HEK293T (cell line): Measurements from ENCODE around the gene IL4R.

Experiments
- BHLHE40 ChIP-seq: fragments of 450-650 bp; IDR thresholded peaks from 2 replicates; pipeline ENCODE4 v1.6.1; 2016; ENCODE audit warnings: mild to moderate bottlenecking, moderate library complexity, borderline replicate concordance
- HDGF ChIP-seq: fragments of 450-650 bp; IDR thresholded peaks from 2 replicates; pipeline ENCODE4 v1.6.1; 2017; ENCODE audit warnings: antibody characterized with exemption, borderline replicate concordance
- SP1 ChIP-seq: fragments of 450-650 bp; IDR thresholded peaks from 2 replicates; pipeline ENCODE4 v1.6.1; 2017
- SUZ12 ChIP-seq: fragments of 450-650 bp; IDR thresholded peaks from 2 replicates; pipeline ENCODE4 v1.6.1; 2016; ENCODE audit warnings: mild to moderate bottlenecking
- TARDBP ChIP-seq: fragments of 450-650 bp; IDR thresholded peaks from 2 replicates; pipeline ENCODE4 v1.6.1; 2016
- ZNF384 ChIP-seq: fragments of 450-650 bp; IDR thresholded peaks from 2 replicates; pipeline ENCODE4 v1.6.1; 2016
- TF ChIP-seq, protein P1 (sequence below): fragments of 450-650 bp; IDR thresholded peaks from 2 replicates; pipeline ENCODE4 v1.6.1; 2016

DNA sequence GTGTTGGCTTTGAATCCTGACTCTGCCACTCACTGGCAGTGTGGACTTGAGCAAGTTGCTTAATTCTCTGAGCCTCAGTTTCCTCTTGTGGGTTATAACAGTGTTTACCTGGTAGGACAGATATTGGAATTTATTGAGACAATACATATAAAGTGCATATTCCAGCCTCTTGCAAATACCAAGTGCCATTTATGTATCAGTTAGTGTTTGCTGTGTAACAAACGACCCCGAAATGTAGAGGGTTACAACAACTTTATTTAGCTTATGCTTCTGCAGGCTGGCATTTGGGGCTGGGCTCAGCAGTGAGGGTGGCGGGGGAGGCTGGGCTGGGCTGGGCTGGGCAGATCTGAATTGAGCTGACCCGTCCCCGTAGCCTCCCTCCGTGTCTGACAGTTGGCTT lies 45.8 kb downstream of the IL4R start:
- TF ChIP-seq BHLHE40 (no peak), TARDBP (no peak), ZNF384 (no peak), HDGF (no peak), SUZ12 (no peak), SP1 (no peak)
- TF ChIP-seq, protein P1, sequence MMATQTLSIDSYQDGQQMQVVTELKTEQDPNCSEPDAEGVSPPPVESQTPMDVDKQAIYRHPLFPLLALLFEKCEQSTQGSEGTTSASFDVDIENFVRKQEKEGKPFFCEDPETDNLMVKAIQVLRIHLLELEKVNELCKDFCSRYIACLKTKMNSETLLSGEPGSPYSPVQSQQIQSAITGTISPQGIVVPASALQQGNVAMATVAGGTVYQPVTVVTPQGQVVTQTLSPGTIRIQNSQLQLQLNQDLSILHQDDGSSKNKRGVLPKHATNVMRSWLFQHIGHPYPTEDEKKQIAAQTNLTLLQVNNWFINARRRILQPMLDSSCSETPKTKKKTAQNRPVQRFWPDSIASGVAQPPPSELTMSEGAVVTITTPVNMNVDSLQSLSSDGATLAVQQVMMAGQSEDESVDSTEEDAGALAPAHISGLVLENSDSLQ, result no peak
